HG03571 (cell line): Measurements from ENCODE around the gene SELL.
"Not testable (repeated sequence)": the region's sequence is repeated elsewhere in the genome, so short reads cannot be mapped to it uniquely, and the experiment has no call there.

Experiments used
- ATAC-seq: cut with Tn5 transposase; IDR thresholded peaks from one replicate; pipeline ENCODE4 v1.9.1; 2021; ENCODE audit not compliant: unreplicated experiment

SELL gene

DNA sequence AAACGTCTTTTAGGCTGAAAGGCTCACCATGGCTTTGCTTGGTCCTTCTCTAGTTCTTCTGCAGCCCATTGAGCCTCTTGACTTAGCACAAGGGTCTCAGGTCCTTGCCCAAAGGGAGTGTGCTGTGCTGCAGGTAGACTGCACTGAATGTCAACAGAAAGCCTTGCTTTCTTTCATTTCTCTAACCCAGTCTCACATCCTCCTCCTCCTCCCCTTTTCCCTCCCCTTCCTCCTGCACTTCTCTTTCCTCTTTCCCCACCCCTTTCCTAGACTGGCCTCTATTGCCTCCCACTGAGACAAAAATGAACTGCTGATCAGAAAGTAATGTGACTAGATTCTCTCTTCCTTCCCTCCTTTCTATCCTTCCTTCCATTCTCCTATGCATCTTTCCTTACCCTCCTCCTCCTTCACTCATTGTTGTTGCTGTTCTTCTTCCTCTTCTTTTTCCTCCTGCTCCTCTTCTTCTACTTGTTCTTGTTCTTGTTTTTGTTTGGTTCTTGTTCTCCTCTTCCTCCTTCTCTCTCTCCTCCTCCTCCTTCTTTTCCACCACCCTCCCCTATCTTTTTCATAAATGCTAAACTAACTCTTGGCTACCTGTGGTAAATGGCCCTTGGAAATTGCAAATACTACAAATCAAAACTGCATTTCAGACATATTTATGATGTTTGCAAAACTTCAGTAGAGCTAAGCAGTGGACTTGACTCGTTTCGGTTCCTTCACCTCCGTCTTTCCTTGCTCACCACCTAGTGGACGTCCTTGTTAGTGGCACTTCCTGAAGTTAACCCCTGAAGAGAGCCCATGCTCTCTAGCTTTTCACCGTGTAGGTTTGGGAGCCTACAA is at the start of gene SELL:
Gene SELL (minus strand): TSS at position 152 of the 840 bp plus-strand sequence. CDS start 122 bp downstream, at position 30.
- peak; percentile 76 for ATAC-seq

DNA sequence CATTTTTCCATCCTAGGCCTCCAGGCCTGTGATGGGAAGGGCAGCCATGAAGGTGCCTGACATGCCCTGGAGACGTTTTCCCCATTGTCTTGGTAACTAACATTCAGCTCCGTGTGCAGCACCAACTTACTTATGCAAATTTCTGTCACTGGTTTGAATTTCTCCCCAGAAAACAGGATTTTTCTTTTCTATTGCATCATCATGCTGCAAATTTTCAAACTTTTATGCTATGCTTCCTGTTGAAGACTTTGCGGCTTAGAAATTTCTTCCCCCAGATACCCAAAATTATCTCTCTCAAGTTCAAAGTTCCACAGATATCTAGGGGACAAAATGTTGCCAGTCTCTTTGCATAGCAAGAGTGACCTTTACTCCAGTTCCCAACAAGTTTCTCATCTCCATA is 47.6 kb upstream of the SELL start:
- no peak for ATAC-seq

DNA sequence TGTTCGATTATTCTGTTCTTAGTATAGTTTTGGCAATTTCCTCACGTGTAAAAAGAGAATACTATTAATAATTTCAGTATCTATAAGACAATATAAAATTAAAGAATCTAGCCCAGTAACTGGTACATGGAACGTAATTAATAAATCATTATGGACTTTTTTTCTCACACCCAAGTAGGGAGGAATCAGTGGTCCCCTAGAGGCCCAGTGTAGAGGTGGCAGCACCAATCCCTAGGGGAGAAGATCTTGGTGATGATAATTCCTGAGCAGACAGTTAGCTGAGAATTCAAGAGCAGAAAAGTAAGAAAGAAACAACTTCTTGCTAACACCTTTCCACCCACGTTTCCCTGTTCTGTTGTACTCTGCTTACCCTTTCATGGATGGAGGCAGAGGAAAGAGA is 42.1 kb upstream of the SELL start:
- ATAC-seq = no peak

DNA sequence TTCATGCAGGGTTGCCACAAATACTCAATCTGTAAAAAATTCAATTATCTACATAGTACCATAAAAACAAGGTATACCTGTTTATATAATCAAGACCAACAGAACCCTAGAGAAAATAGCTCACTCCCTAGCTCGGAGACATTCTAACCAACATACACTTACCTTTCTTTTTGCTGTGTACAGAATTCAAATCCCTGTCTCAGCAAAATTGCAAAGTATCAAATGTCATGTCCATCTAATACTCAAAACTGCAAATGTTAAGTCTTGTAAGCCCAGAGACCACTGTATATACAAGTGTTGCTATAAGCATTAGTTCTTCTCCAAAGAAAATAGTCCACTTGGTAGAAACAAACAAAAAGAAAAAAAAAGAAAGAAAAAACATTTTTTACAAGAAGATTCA is 38.6 kb upstream of the SELL start:
- ATAC-seq = no peak

DNA sequence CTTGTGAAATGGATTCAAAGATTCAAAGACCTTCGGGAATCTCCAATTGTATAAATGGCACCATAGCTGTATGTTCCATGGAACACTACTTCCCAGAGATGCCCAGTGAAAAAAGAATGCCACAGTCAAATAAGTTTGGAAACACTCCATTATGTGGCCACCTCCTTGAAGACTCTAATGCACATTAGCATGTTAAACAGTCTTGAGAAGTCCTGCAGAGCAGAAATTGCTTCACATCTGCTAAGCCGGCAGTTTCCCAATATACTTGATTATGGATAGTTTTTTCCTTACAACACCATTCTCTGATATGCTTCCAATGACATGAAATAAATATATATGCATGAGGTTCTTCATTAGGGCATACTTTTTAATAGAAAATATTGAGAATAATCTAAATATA is 35.1 kb upstream of the SELL start:
- ATAC-seq = no peak

DNA sequence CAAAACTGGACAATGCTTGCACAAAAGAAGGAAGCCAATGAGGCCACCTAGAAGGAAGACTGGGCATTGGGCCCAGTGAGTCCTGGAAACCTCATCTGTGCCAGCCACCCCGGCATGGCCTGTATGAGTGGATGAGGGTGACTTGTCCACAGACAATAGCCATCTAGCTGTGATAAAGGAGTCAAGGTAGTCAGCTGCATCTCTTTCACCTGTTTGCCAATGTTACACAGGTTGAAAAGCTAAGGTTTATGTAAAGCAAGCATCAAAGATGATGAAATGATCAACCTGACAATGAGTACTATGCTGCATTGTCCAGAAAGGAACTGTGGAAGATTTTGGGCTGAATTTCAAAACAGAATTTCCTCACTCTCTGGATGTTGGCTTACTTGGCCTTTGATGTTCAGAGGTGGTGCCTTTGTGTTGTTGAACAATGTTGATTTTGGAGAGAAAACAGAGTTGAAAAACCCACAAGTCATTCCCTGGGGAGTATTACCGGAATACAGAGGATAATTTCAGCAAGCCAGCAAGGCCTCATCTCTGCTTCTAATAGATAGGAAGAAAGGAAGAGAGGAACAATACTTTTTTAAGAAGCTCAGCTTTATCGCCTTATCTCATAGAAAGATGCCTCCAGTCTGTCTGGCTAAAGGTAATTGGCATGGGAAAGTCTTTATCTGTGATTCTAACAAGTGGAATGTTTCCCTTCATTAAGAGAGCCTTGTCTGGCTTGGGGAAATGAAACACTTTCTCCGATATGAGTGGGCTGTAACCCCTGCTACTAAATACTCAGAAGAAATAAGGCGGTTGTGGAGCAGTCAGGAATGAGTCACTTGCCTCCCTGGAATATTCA is 33.8 kb upstream of the SELL start:
- no peak for ATAC-seq

DNA sequence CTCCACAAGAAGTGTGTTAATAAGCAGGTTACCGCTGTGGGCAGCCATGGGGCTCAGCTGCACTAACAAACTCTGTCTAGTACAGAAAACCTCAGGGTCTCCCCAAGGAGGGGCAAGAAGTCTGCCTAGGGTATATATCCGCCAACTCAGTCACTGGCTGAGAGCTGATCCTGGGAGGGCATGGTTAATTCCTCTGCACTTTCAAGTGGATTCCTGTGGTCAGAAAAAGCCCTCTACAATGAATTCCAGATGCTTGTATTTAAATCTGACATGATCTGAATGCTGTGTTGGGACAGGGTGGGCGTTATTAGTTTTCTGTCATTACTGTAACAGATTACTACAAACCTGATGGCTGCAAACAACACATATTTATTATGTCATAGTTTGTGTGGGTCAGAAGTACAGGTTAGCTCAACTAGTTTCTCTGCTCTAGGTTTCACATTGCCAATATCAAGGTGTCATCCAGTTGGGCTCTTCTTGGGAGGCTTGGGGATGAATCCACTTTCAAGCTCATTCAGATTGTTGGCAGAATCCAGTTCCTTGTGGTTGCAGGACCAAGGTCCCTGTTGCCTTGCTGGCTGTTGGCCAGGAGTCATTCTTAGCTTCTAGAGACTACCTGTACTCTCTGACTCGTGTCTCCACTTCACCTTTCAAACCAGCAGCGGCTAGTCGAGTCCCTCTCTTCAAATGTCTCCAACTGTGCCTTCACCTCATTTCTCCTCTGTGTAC is 30.4 kb upstream of the SELL start:
- ATAC-seq = no peak

DNA sequence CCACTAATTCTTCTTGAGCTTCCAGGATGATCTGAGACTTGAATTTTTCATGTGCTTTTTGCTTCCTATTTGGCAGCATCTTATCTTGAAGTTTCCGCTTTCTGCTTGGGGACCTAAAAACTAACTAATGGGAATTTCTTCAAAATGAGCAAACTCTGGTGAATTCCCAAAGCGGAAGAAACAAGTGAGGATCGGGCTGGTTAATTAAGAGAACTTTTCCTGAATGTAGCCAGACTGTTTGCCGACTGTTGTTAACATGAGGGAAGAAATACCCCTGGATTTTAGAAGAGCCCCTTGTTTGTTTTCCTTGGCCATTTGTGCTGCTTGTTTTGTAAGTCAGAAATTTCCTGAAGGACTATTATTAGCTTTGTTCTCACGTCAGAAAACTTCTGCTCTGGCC is 28.6 kb upstream of the SELL start:
- ATAC-seq = no peak

DNA sequence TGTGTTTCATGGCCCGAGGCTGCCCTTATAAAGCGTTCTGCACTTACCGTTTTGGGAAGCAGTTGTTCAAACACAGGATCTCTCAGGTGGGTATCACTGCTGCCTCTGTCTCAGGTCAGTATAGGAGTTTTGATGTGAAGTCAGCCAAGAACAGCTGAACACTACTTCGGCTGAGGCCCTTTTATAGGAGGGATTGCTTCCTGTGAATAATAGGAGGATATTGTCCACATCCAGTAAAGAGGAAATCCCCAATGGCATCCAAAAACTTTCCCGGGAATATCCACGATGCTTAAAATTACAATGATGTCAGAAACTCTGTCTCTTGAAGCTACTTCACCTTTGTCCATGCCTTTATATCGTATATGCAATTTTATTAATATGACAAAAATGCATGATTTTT is 22.5 kb upstream of the SELL start, which contains the start of gene SELE:
Gene SELE (minus strand): TSS at position 156 of the 400 bp plus-strand sequence. CDS start 467 bp downstream, outside the sequence.
- ATAC-seq = no peak

DNA sequence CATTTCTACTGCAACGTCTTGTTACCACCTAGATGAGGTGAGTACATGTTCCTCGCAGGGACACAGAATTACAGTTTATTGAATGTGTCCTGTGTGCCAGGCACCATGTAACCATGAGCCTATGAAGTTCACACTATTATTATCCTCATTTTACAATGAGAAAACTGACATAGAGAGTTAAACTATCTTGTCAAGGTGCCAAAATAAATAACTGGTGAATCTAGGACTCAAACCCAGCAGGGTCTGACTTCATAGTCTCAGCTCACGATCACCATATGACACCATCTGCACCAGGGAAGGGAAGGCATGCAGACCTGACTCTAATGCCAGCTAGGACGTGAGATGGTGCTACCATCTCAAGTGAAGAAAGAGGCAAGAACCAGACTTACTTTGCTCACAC is 20.0 kb upstream of the SELL start:
- no peak for ATAC-seq

DNA sequence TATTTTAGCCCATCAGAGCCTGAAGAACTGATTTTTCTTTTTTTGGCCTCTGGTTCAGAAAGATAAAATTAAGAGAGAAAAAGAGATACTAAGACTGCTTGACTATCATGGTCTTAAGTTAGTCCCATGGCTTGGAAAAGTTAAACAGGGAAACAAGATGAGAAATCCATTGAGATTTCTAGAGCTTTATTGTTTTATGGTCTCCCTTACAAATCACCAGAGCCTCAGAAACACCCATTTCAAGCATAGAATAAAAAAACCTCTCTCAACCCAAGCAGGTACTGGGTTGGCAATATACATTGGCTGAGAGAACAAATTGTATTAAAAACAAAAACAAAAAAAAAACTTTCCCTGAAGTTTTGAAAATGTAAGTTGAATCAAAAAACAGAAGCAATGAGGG is 18.6 kb upstream of the SELL start:
- no peak for ATAC-seq

DNA sequence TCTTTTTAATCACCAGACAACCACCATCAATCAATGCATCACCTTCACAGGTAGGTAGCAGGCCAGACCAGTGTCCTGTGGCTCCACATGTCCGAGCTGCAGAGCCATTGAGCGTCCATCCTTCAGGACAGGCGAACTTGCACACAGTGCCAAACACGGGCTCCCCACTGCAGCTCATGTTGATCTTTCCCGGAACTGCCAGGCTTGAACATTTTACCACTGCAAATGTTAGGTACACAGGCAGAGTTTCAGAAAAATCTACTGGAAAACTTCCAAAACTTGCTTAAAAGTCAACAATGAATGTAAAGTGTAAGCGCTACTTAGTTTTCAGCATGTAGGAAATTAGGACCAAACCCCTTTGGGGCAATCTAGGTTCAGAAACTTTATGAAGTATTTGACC is 15.9 kb upstream of the SELL start:
- no peak for ATAC-seq

DNA sequence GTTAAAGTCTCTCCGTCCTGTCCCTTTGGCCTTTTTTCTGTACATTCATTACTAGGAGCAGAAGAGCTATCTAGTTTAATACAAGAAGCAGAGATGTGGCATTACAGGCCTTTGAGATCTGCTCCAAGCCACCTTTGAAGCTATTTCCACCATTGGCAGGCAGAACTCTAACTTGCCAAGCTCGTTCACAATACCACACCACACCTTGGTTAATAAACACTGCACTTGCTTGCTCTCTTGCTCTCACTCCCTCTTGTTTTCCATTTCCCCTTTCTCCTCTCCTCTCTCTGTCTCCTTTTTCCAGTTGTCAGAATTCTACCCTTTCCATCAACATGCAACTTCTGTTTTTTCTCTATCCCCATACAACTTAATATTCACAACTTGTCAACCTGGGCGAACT is 15.4 kb upstream of the SELL start:
- no peak for ATAC-seq

DNA sequence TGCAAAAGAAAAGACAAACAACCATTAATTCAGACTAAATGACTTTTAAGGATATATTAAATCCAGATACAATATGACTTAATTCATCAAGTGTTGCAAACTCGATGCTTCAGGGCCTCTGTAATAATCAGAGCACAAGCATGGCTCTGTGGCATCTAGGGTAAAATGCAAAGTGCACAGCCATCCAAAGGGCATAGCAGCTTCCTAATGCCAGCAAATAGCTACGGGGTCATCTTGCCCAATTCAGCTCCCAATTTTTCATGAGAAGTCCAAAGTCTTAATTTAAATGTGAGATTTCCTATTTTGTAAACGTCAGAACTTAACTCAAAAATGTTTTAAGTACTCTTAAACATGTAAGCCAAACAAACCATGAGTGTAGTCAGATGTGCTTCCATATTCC is 14.5 kb upstream of the SELL start:
- ATAC-seq = no peak

DNA sequence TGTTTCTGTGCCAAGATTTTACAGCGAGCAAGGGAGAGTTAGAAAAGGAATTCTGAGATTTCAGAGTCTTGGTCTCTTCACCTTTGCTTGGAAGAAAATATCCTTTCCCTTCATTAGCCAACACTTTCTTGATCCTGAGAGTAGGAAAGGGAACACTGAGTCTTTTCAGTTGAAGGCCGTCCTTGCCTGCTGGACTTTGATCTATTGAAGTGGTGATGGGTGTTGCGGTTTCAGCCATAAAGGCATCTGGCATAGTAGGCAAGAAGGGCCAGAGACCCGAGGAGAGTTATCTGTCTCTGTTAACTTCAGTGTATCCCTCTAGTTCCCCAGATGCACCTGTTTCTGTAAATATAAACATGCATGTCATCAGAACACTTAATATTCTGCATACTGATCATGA is 12.7 kb upstream of the SELL start:
- ATAC-seq = no peak

DNA sequence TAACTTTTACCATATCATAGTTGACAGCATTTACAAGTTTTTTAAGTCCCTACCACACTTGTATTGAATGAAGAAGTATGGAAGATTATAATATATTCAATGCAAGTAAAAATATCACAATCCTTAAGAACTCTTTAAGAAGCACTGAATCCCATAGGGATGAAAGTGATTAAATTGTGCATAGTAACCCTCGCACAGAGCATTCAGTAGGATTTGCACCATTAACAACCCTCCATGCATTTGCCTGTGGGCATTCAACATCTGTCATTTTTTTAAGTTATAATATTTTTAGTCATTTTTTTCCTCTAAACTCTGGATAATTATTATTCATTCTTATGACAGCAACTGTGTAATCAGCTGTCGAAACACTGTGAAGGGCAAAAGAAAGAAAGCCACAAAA is 12.3 kb upstream of the SELL start:
- ATAC-seq = no peak

DNA sequence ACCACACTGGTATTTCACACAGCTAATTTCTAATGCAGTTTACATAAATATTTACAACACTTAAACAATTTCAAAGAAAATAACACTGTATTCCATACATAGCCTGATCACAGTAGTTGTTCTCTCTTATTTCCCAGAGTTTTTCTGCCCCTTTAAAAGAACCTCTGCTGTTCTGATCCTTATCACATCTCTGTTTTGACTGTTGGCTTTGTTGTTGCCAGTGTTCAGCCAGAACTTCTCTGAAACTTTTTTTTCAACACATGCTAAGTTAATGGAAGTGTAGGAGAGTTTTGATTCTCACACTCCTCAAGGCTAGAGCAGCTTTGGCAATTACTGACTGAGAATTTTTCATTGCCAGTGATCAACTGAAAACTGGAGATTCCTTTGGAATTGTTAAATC is 11.4 kb upstream of the SELL start:
- ATAC-seq = no peak

DNA sequence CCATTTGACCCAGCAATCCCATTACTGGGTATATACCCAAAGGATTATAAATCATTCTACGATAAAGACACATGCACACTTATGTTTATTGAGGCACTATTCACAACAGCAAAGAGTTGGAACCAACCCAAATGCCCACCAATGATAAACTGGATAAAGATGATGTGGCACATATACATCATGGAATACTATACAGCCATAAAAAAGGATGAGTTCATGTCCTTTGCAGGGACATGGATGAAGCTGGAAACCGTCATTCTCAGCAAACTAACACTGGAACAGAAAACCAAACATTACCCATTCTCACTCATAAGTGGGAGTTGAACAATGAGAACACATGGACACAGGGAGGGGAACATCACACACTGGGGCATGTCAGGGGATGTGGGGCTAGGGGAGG is 3.7 kb upstream of the SELL start:
- not testable (repeated sequence) for ATAC-seq

DNA sequence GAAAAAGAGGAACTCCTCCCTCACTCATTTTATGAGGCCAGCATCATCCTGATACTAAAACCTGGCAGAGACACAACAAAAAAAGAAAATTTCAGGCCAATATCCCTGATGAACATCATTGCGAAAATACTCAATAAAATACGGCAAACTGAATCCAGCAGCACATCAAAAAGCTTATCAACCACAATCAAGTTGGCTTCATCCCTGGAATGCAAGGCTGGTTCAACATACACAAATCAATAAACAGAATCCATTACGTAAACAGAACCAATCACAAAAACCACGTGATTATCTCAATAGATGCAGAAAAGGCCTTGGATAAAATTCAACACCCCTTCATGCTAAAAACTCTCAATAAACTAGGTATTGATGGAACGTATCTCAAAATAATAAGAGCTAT is 1.7 kb upstream of the SELL start:
- ATAC-seq = not testable (repeated sequence)

DNA sequence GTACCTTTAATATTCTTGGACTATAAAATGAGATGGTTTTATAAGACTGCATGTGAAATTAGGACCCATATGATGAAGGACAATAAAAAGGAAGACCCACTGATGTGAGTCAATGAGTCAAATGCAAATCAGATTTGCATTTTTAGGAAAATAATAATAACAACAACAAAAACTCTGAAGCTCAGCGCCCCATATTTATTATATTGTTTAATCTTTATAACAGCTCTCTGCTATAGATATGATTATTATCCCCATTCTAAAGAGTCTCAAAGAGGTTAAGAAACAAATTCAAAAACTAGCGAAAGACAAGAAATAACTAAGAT is 850 bp upstream of the SELL start:
- ATAC-seq = no peak

DNA sequence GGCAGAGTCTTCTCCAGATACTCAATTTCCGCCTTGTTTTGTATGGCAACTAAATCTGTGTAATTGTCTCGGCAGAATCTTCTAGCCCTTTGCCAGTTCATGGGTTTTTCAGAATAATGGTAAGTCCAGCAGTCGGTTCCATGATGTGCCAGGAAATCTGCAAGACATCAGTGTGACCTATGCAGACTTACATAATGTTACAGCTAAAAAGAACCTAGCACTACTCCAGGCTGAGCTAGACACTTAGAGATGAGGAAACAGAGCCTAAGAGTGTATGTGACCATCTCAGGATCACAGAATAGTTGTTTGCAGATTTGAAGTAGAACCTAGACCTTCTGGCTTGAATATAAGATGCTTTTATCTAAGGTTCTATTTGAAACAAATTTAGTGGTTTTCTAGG is 2.8 kb downstream of the SELL start:
- ATAC-seq = no peak
